A673 (cell line): ENCODE measurements around the gene RASSF8. TPM values are rescaled to one million over a fixed set of nuclear protein-coding genes. Genes with fewer than 3 reads are reported as not detected.

Experiments
- BruUV-seq: library from RNA; stranded (reverse); fragments of 400-500 nt; replicated peaks from 2 replicates; lab custom pipeline; 2021; lab: Mats Ljungman, UMichigan
- CTCF ChIA-PET: fragments of 300-600 bp; sonication (Branson Sonifier 250); formaldehyde crosslinking; loops from one replicate; lab custom pipeline; 2022; ENCODE audit warnings: antibody characterized with exemption; lab: Charles Lee
- POLR2A ChIA-PET: fragments of 300-600 bp; sonication (Branson Sonifier 250); formaldehyde crosslinking; loops from one replicate; lab custom pipeline; 2022; ENCODE audit warnings: antibody characterized with exemption; ENCODE audit not compliant: low non-redundant PET; lab: Charles Lee
- DNase-seq: peaks from one replicate; pipeline ENCODE4 v3.0.0-alpha.2; 2015; ENCODE audit warnings: low spot score
- H3K27ac ChIP-seq: fragments of 200-600 bp; sonication (generic); 2 replicates; pipeline ENCODE4 v1.5.1; 2016; ENCODE audit warnings: mixed run types, low read depth, mild to moderate bottlenecking, mixed read lengths, antibody characterized with exemption, low read length; ENCODE audit not compliant: poor library complexity, severe bottlenecking
- H3K27me3 ChIP-seq: fragments of 200-600 bp; sonication (generic); replicated peaks from 2 replicates; pipeline ENCODE4 v1.6.1; 2017; ENCODE audit warnings: mixed run types, low read depth, mild to moderate bottlenecking, mixed read lengths, antibody characterized with exemption, low read length; ENCODE audit not compliant: insufficient read depth, poor library complexity
- H3K36me3 ChIP-seq: fragments of 200-600 bp; sonication (generic); 2 replicates; pipeline ENCODE4 v1.6.1; 2016; ENCODE audit warnings: mixed run types, mild to moderate bottlenecking, mixed read lengths, antibody characterized with exemption, low read length; ENCODE audit not compliant: insufficient read depth, poor library complexity, severe bottlenecking
- H3K4me1 ChIP-seq: fragments of 200-600 bp; sonication (generic); 2 replicates; pipeline ENCODE4 v1.6.1; 2017; ENCODE audit warnings: mixed run types, mild to moderate bottlenecking, mixed read lengths, antibody characterized with exemption, low read length; ENCODE audit not compliant: insufficient read depth, poor library complexity, severe bottlenecking
- H3K4me3 ChIP-seq: fragments of 200-600 bp; sonication (generic); 2 replicates; pipeline ENCODE4 v1.5.1; 2016; ENCODE audit warnings: low read depth, mixed run types, mild to moderate bottlenecking, mixed read lengths, low read length; ENCODE audit not compliant: poor library complexity, severe bottlenecking
- H3K9me3 ChIP-seq: fragments of 200-600 bp; sonication (generic); 2 replicates; pipeline ENCODE4 v1.6.1; 2016; ENCODE audit warnings: mixed run types, low read depth, mild to moderate bottlenecking, mixed read lengths, antibody characterized with exemption, low read length; ENCODE audit not compliant: poor library complexity, severe bottlenecking
- CTCF ChIP-seq: fragments of 300-800, 200-600 bp; sonication (generic); conservative IDR thresholded peaks from 2 replicates; pipeline ENCODE4 v1.5.1; 2017; ENCODE audit warnings: low read depth, mild to moderate bottlenecking, antibody characterized with exemption, low read length, moderate library complexity, mixed read lengths
- EZH2 ChIP-seq: fragments of 200-600 bp; sonication (generic); IDR thresholded peaks from 2 replicates; pipeline ENCODE4 v1.6.1; 2017; ENCODE audit warnings: borderline replicate concordance, low read depth, mild to moderate bottlenecking, mixed read lengths, antibody characterized with exemption, low read length; ENCODE audit not compliant: poor library complexity, severe bottlenecking
- intact Hi-C: fragments of 100-400 bp; cut with micrococcal nuclease; formaldehyde crosslinking; loops from one replicate; pipeline ENCODE4 v1.10.0; 2022; ENCODE audit not compliant: unreplicated experiment
- total RNA-seq: library from RNA; stranded (reverse); gene quantifications from 2 replicates; pipeline ENCODE4 v1.2.3, GENCODE V29; 2021

Gene RASSF8
- total RNA-seq, 1 experiment from 2014 or later, result 23.1 TPM

- intact Hi-C loops, result no loop called here
These were observed 130.5 kb downstream of the RASSF8 start for GRCh38 chr12:26088998-26089397.

GRCh38 chr12:26090836-26091510 lies 132.5 kb downstream of the RASSF8 start:
- no peaks in the 10 kb centered on the region for H3K36me3 ChIP-seq
- H3K4me1 ChIP-seq, result no peaks in the 10 kb centered on the region
- intact Hi-C loops, result no loop called here
- CTCF ChIA-PET, result no interaction called here
- POLR2A ChIA-PET, result no interaction called here
- H3K9me3 ChIP-seq, result no peaks in the 10 kb centered on the region
- no peak overlapping the region for H3K4me3 ChIP-seq
- DNase-seq, result no peak
- H3K27ac ChIP-seq, result no peak overlapping the region
- H3K27me3 ChIP-seq, result no peaks in the 10 kb centered on the region
- TF ChIP-seq CTCF, result no peak
- no peak for TF ChIP-seq EZH2
- no TSS peak for BruUV-seq

More at GRCh38 chr12:26088998-26089397, 130.5 kb downstream of the RASSF8 start:
- BruUV-seq, result no TSS peak
- Histone ChIP-seq H3K36me3 (no peaks in the 10 kb centered on the region), H3K4me1 (no peaks in the 10 kb centered on the region), H3K4me3 (no peak overlapping the region), H3K27me3 (no peaks in the 10 kb centered on the region), H3K27ac (no peak overlapping the region), H3K9me3 (no peaks in the 10 kb centered on the region)
- TF ChIP-seq EZH2, result no peak
- no peak for TF ChIP-seq CTCF
- no peak for DNase-seq
- CTCF ChIA-PET, result no interaction called here
- POLR2A ChIA-PET, result no interaction called here

GRCh38 chr12:26091822-26092221 lies 133.3 kb downstream of the RASSF8 start:
- no peaks in the 10 kb centered on the region for H3K9me3 ChIP-seq
- intact Hi-C loops, result no loop called here
- H3K27me3 ChIP-seq, result no peaks in the 10 kb centered on the region
- DNase-seq, result peak; percentile 13
- BruUV-seq, result no TSS peak
- no peak overlapping the region for H3K4me3 ChIP-seq
- H3K36me3 ChIP-seq, result no peaks in the 10 kb centered on the region
- TF ChIP-seq CTCF (peak; percentile 32; the same call in 1 of the 2 replicates), EZH2 (no peak)
- POLR2A ChIA-PET, result no interaction called here
- no peaks in the 10 kb centered on the region for H3K4me1 ChIP-seq
- CTCF ChIA-PET, result no interaction called here
- no peak overlapping the region for H3K27ac ChIP-seq
